ENCODE data around the gene DDX31.

DDX31 gene

GRCh38 chr9:132562306-132562573, 107.5 kb downstream of the DDX31 start:
- no peak for TF ChIP-seq CTCF (IDR thresholded peaks at IDR 0.05; ENCODE audit: low read length, missing control alignments)
- DNase-seq (ENCODE audit: low read depth): no peak
- H3K4me3 ChIP-seq (replicated peaks; ENCODE audit: low read depth, low read length): no peak overlapping the region

DNA sequence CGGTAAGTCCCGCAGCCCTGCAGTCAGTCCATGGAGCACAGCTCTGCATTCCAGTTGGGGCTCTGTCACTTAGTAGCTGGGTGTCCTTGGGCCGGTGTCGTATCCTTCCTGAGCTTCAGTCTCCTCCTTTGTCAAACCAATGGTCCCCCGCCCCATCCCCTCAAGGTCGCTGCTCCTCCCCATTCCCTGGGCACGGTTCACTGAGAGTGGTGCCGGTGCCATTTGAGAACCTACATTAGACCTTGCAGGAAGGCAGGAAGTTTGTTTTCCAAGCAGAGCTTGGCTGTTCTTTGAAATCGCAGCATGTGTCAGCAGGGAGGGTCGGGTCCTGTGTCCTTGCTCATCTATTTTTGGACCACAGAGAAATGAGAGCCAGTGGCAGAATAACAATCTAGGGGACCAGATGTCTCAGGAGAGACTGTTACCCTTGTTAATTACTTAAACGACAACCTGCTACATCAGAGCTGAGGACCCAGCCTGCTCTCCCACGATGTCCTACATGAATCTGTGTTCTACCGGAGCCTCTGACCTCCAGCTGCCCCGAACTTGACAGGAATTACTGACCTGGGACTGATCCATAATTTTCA, 109.1 kb downstream of the DDX31 start:
- no peak for TF ChIP-seq CTCF (IDR thresholded peaks at IDR 0.05; ENCODE audit: low read length, missing control alignments)
- H3K4me3 ChIP-seq (replicated peaks; ENCODE audit: low read depth, low read length): no peak overlapping the region
- no peak for DNase-seq (ENCODE audit: low read depth)

DNA sequence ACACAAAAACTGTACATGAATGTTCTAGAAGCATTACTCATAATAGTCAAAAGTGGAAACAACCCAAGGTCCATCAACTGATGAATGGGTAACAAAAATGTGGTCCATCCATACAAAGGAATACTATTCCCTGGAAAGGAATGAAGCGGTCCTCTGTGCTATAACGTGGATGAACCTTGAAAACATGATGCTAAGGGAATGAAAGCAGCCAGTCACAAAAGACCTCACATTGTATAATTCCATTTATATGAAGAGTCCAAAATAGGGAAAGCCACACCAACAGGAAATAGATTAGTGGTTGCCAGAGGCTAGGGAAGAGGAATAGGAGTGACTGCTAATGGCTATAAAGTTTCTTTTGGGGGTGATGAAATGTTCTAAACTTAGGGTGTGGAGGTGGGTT, 110.1 kb downstream of the DDX31 start:
- DNase-seq (ENCODE audit: low read depth): no peak
- H3K4me3 ChIP-seq (replicated peaks; ENCODE audit: low read depth, low read length): no peak overlapping the region
- TF ChIP-seq CTCF (IDR thresholded peaks at IDR 0.05; ENCODE audit: low read length, missing control alignments): no peak

DNA sequence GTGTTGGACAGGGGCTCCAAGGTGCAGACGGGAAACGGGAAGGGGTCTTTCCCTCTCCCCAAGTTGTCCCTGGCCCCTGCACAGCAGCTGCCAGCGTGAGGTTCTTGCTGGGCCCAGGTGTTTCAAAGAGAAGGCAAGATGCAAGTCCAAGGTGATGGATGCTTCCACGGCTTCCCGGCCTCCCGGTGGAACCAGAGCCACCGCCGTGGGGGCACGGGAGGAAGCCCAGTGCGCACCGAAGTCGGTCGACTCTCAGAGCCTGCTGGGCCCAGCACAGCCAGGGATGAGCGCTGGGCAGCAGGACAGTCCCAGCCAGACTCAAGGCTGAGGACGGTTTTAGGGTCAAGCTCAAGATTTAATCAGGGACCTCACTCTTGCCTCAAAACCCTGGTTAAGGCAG, 112.6 kb downstream of the DDX31 start:
- no peak for DNase-seq (ENCODE audit: low read depth)
- TF ChIP-seq CTCF (IDR thresholded peaks at IDR 0.05; ENCODE audit: low read length, missing control alignments): no peak

GRCh38 chr9:132556714-132557113, 113.1 kb downstream of the DDX31 start:
- TF ChIP-seq CTCF (IDR thresholded peaks at IDR 0.05; ENCODE audit: low read length, missing control alignments): no peak
- H3K4me3 ChIP-seq (replicated peaks; ENCODE audit: low read depth, low read length): no peak overlapping the region
- no peak for DNase-seq (ENCODE audit: low read depth)

More for the DNA sequence above, 112.6 kb downstream of the DDX31 start:
- no peak overlapping the region for H3K4me3 ChIP-seq (replicated peaks; ENCODE audit: low read depth, low read length)

DNA sequence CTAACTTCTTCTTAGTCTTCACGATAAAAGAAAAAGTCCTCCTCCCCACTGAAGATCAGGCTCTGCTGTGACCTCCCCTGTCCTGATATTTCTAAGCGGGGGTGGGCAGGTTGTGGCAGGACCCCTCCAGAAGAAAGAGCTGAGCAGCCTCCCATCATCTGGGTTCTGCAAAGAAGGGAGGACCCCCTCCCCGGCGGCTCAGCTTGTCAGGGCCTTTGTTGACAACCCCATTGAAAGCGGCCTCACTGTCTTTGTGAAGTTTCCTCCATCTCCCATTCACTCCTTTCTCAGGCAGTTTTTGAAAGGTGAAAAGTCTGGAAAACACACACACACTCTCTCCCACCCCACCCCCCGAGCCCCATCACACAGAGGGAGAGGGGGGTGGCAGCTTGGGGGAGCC, 113.5 kb downstream of the DDX31 start:
- no peak overlapping the region for H3K4me3 ChIP-seq (replicated peaks; ENCODE audit: low read depth, low read length)
- no peak for DNase-seq (ENCODE audit: low read depth)
- no peak for TF ChIP-seq CTCF (IDR thresholded peaks at IDR 0.05; ENCODE audit: low read length, missing control alignments)

DNA sequence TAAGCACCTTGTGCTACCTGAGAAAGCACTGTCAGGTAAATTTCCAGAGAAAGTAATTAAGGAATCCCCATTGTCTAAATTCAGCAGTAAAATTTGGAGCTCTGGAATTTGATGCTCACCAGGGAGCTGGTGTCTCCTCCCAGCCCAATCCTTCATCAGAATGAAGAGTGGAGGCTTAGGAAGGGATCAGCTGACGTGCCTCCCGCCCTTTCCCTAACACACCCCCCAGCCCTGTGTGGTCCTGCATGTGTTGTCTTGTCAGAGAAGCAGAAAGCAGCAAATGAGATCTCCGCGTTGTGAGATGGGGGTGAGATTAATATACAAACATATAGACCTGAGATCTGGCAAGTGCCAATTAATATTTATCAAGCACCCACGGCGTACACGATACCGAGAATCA, 114.3 kb downstream of the DDX31 start:
- TF ChIP-seq CTCF (IDR thresholded peaks at IDR 0.05; ENCODE audit: low read length, missing control alignments): no peak
- H3K4me3 ChIP-seq (replicated peaks; ENCODE audit: low read depth, low read length): no peak overlapping the region
- DNase-seq (ENCODE audit: low read depth): no peak
